HG03097 (cell line): ENCODE data around the gene ANAPC13.
A peak's percentile ranks its signal among the peaks of the same experiment; 100 is the strongest.

Experiments used
- ATAC-seq: cut with Tn5 transposase; IDR thresholded peaks from one replicate; pipeline ENCODE4 v1.9.1; 2021; ENCODE audit not compliant: unreplicated experiment, low FRiP score

Gene ANAPC13

DNA sequence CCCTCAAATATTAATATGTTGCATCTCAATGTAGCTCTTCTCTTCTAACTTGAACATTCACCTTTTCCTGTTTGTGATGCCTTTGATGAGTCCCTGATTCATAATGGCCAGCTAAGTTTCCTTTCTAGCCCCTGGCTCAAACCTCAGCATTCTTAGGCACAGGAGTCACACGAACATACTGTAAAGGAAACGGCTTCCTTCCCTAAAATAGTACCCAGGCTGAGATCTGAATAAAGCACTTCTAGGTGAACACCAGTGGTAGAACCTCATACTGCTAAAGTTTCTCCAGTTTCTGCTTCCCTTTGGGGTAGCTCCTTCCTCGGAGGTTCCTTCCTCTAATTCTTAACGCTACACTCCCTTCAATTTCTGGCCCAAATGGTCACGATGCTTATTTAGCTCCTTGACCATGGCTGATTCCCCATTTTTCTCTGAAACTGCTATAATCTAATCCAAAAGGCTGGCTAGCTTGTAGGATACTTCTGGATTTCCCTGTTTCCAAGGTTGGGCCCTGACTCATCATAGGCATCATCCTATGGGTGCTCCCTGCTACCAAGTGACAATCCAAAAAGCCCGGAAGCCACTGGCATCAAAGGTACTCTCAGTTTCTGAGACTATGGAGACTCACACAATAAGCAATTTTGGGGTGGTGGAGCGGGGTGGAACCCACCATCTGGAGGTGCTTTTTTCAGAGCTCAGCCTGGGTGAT lies 2.4 kb downstream of the ANAPC13 start:
- ATAC-seq, result no peak

DNA sequence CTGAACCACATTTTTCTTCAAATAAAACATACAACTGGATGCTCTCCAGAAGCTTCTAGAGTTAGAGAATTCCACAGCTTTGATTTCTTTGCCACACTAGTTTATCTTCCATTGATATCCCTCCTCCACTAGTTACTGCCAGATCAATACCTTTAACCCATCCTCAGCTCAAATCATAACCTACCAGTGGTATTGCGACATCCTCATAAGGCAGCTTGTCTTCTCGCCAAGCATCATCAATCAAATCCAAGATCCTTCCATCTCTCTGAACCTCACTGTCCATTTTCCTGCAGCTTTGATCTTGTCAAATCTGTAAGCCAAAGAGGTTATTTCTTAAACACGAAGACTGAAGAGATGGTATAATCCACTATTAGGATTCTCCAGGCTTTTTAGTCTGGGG lies 3.2 kb downstream of the ANAPC13 start:
- ATAC-seq, result no peak

DNA sequence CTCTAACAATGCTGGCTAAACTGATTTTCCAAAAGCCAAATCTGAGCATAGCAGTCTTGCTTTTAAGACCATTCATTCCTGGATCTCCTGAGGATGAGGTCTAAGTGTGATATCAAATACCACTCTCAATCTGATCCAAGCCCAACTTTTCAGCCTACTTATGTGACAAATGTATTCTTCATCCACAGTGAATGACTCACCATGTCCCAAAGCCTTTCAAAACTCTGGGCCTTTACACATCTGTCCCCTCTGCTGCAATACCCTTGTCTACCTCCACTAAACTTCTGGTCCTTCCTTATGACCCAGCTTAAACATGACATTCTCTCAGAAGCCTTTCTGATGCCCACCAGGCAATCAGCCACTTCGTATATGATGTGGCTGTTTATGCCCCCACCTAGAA lies 4.6 kb downstream of the ANAPC13 start:
- ATAC-seq, result no peak

DNA sequence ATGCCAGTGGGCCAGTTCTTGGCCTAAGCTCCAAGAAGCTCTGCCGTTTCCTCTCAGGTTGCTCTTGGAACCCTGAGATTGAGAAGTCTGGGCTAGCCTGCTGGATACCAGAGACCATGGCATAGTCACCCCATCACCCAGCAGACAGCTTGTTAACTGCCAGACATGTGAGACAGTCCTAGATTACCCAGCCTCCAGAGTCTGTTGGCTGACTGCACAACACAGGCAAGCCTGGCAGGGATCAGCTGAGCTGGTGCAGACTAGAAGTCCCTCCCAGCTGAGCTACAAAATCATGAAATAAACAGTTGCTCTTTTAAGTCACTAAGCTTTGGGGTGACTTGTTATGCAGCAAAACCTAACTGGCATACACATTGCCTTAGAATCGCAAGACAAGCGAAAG lies 5.2 kb downstream of the ANAPC13 start:
- ATAC-seq, result no peak

DNA sequence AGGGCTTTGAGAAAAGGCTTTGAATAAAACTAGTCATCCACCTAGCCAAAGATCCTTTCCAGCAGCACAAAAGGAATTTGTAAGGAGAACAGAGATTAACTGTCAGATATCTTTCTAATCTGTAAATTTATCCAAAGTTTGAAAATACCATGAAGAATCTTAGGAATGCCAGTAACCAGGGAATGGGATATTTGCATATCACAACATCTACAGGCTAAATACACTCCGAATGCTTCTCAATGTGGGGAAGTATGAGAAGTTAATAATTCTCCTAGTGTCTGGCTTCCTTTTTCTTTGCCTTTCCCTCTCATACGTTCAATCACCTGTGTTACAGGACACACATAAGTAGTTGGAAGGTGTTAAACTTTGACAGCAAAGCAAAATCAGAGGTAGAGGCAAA lies 7.8 kb downstream of the ANAPC13 start:
- no peak for ATAC-seq

DNA sequence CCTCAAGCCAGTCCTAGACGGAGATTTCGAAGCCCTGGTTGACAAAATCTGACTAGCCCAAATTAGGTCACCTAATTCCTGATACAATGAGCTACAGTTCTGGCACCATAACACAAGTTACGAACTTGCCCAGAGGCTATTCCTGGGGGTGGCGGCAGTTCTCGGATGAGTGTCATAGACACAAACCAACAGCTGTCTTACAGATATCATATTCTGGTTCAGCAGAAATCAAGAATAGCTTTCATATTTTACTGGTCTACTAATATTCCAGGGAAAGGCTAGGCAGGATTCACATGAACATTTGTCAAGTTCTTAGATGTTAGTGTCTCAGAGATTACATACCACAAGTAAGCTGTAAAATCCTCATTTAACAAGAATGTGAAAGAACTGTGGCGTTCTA lies 8.8 kb downstream of the ANAPC13 start:
- ATAC-seq, result no peak

DNA sequence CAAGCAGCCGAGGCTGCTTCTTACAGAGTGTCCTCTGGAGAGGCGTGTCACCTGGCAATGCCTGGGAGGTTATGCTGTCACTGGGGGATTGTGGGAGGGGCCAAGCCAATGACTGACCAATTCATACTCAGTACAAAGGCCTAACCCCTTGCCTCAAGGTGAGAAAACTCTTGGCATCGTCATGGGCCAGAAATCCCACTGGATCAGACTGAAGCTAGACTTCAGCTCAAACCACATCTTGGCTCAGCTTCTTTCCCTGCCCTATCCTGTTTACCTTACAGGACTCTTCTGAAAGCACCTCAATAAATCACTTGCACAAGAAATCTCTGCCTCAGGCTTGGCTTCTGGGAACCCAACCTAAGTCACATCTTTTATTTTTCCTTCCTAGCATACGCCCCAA lies 9.5 kb downstream of the ANAPC13 start:
- ATAC-seq, result no peak

DNA sequence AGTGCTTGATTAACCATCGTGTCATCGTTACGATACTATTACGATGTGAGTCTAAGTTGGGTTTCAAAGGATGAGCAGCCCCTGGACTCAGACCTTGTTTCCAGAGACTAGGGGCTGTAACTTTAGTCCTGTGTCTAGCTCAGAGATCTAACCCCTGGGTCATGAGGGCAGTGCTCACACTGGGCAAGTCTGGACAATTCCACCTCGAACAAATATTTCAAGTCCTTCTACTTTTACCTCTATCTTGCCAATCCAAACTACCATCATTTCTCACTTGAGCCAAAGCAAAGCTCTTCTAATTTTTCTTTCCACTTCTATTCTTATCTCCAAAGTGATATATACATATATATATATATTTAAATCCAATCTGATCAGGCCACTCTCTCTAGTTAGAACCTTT lies 10.8 kb downstream of the ANAPC13 start:
- ATAC-seq, result no peak

DNA sequence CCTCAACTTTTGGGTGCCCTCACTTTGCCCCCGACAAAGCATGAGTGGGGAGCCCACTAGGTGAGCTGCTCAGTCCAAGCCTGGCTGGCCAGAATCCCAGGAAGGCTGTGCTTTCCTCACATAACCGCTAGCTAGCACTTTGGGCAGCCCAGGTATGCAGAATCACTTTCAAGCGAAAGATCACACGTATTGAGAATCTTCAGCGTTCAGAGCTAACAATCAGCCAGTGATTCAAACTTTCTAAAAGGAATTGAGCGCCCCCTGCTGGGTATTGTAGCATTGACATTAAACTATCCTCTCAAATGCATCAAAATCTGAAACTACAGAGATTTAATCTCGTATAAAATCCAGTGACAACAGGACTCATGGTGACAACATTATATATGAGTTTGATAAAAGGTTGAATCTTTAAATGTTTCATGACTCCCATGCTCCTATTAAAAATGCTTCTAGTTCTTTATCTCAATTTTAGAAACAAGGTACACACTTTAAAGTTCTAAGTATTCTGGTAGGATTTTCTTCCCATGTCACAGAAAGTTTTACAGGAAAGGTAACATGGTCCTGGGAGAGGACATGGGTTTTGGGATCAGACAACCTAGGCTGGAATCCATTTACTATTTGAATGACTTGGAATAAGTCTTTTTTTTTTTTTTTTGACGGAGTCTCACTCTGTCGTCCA lies 11.8 kb downstream of the ANAPC13 start:
- ATAC-seq, result peak; percentile 66

DNA sequence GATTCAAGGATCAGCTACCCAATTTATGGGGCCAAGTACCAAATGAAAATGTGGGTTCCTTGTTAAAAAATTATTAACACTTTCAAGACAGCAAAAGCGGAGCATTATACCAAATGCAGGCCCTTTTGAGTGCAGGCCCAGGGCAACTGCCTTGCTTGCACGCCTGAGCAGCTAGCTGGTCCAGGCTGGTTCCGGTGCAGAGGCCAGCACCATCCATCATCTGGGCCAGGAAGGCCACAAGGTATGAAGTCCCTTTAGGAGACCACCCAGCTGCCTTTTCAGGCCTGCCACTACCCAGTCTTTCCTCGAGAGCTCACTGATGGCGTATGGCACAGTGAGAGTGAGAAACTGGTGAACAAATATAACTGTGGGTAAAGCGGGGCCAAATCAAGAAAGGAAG lies 13.0 kb downstream of the ANAPC13 start:
- ATAC-seq, result no peak

DNA sequence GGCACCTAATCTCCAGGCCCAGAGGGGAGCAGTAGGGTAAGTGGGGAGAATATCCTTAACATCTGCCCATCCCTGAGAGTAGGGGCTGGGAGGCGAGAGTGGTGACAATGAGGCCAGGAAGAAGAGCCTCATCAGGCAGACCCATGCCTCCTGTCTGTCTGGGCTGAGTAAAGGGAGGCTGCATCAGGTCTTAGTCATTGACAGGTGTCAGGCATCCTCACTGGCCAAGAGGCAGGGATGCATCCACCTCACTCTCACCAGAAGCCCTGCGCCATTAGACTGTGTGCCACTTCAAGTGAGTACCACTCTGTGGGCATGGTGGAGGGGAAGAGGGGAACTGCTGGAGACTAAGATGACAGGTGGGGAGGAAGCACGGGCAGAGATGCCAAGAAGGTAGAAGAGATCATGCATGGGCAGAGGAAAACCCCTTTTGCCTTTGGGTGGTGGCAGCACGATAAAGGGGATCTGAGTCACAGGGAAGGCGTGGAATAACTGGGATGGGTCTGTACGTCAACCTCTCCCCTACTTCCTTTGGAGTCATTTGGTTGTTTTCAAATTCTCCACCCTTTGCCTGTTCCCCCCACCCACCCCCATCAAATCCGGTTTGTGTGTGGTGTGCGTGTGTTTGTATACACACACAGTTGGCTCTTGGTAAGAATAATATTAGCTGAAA lies 14.1 kb downstream of the ANAPC13 start:
- no peak for ATAC-seq

DNA sequence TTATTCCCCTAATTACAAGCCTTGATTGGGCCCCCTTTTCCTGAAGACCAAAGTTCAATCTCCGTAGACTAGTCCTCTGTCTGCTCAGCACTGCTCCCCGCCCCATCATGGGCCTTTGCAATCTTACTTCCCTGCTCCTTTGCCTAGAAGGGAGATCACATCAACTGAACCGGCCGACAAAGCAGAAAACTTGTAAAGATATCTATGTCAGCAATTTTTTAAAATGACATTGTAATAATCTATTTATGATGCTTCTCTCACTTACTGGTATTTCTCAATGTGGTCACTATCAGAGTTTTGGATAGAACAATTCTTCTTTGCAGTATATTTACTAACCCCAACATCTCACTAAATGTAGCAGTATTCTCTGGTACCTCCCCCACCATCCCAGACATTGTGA lies 17.3 kb downstream of the ANAPC13 start:
- no peak for ATAC-seq

DNA sequence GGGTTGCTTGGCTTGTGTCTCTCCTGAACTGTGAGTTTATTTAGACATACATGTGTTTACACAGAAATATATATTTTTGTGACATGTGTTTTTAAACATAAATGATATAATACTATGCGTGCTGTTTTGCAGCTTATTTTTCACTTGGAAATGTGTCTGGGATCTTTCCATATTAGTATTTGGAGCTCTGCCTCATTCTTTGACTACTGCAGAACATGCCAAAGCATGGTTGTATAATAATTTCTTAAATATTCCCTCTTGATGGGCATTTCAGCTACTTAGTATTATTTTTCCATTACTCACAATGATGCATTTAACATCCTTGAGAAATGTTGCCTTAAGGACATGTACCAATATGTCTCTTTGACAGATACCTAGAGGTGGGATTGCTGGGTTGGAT lies 19.5 kb downstream of the ANAPC13 start:
- no peak for ATAC-seq

DNA sequence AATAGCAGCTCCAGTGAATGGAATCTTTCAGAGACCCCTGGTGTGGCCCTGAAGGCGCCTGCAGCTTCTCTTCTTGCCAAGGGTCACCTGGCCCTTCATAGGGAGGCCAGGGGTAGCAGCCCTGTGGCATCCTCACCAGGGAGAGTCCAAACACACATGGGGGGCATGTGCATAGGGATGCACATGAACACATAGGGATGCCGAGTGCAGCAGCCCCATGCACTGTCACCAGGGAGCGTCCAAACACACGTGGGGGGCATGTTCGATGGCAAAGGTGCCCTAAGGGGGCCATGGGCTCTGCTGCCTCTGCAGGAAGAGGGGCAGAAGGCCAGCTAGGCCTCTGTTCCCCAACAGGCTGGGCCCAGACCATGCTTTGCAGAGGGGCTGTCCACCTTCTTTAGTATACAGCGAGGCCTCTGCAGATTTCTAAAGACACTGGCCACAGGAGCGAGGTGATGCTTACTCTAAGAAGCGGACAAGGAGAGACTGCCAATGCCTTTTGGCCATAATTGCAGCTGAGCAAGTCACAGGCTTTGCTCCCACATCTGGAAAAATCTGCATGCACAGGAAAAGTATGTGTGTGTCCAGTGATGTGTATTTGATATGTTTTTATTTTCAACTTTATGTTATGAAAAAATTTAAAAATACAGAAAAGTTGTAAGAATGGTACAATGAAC lies 21.0 kb downstream of the ANAPC13 start:
- no peak for ATAC-seq

DNA sequence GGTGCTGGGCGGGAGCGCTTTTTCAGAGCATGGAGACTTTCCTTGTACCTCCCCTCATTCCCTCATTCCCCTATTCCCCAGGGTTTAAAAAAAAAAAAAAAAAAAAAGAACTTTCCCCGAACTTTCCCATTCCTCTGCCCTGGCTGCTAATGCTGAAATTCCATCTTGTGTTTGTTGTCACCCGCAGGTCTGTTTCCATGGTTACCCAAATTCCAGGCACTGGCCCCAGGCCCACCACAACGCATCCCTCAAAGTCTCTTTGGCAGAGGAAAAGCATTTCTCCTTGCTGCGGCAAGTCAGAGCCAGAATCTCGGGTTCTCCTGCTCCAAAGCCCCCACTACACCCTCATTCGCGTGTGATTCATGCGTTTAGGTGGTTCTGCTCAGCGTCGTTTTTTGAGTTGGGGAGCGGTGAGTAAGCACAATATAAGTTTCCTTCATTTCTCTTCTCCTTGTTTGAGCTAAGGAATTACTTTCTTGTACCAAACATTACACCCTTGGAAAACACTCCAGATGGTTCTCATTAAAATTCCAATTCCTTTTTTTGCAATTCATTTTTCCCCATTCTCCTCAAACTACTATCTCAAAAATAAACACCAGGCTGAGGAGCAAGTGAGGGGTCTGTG lies 21.6 kb downstream of the ANAPC13 start:
- no peak for ATAC-seq

DNA sequence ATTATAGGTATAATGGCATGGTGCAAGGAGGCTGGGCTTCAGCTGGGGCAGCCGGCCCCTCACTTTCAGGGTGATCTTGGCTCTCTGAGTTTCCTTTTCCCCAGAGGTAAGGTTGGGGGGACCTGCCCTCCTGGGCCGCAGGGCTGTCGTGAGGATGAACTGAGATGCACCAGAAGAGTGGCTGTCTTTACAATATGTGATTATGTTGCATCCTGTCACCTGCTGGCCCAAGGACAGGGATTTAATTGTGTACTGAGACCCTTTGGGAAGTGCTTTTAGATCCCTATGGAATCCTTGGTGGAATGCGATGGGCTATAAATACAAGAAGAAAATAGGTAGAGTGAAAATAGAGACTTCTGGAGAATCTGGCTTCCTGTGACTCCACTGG lies 22.1 kb downstream of the ANAPC13 start:
- no peak for ATAC-seq

DNA sequence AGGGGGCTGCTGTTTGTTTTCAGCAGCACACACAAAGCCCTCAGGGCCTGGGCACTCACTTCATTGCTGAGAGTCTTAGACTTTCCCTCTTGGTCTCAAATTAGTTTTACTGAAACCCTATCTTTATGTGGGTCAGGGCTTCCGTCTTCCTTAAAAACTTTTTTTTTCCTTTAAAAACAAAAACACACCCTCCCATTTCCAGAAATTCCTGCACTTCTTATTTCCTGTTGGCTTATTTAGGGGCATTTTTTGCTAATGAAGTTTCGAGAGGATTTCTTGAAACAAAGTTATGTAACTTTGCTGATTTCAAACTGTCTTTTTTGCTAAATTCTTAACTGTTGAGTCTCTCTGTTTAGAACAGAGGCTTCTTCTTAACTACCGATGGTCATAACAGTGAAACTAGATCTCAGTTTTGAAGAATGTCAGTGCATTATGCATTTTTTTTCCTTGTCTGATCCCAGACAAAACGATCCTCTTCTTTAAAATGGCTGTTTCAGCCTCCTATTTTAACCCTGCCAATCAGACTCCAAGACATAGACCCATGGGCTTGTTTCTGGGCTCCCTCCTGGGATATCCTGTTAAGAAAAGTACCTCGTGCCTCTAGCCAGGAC lies 23.3 kb downstream of the ANAPC13 start:
- ATAC-seq, result no peak

DNA sequence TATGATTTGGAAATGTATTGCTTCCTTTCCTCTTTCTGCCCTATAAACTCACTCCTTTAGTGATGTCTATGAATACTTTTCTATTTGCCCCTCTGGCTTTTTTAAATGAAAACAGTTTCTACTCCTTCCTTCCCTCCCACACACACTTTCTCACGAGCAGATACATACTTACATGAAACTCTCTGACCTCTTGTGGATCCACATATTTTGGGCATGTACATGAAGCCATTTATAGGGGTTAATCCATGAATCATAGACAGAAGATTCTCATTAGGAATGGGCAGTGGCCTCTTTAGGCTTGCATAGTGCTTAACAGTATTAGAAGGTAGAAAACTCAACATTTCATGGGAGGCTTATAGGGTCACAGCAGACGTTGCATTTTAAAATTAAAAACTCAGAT lies 24.8 kb downstream of the ANAPC13 start:
- no peak for ATAC-seq

DNA sequence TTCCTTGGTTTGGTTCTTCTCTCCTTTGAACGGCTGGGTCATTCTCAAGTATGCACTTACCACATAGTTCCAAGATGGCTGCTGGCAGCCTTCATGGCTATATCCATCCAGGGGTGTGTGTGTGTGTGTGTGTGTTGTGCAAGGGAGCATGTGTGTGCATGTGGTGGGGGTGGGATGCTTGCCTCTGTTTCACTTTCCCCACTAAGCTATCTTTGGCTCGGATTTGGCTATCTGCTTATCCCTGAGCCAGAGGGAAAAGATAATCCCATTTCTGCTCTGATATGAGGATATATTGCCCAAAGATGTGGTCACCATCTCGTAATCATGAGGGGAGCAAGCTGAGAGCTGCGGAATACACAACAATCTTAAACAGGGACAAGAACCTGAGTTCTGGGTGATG lies 26.2 kb downstream of the ANAPC13 start:
- no peak for ATAC-seq

DNA sequence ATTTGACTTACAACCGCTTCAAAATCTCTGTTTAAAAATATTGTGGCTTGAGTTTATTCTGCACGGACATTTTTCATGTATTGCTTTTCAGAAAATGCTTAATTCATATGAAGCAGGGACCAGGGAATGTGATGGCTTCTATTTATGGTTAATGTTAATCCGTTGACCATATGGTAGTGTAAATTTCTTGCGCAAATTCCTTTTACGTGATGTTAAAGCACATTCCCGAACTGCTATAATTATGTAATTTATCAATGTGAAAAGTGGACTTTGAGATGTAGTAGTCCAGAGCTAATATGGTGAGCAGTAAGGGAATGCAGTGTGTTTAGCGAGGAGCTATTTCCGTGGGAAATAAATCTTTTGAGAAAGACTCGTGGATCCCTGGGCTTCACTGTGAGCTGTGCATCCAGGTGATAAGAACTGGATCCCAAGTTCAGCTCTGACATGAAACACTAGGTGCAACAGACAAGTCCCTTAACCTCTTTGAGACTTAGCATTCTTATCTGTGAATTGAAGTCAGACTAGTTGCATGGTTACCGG lies 27.3 kb downstream of the ANAPC13 start:
- no peak for ATAC-seq
